Prostate gland (tissue), 2 donors: Measurements from ENCODE around the gene INPP5J. TPM values are rescaled to one million over a fixed set of nuclear protein-coding genes. Genes with fewer than 3 reads are reported as not detected.

ENCODE experiments used
- DNase-seq: peaks from one replicate; pipeline ENCODE4 v3.0.0-alpha.2; 2019; ENCODE audit warnings: low spot score
- H3K27ac ChIP-seq, 2 donors: fragments of 200-600 bp; sonication (generic); 2 replicates each; pipeline ENCODE4 v1.5.1; 2017 to 2019
- H3K27me3 ChIP-seq: fragments of 200-600 bp; sonication (generic); replicated peaks from 2 replicates; pipeline ENCODE4 v1.5.1; 2019; ENCODE audit not compliant: insufficient read depth
- H3K36me3 ChIP-seq, 2 donors: fragments of 200-600 bp; sonication (generic); 1 replicate in 1 of 2; 2 replicates in 1 of 2; pipeline versions ENCODE4 v1.5.1 to v1.8.1; 2017 to 2019
- H3K4me1 ChIP-seq: fragments of 200-600 bp; sonication (generic); replicated peaks from 2 replicates; pipeline ENCODE4 v1.5.1; 2019
- H3K4me3 ChIP-seq, 2 donors: fragments of 200-600 bp; sonication (generic); 2 replicates each; pipeline ENCODE4 v1.5.1; 2017 to 2019
- H3K9me3 ChIP-seq: fragments of 200-600 bp; sonication (generic); 2 replicates; pipeline ENCODE4 v1.5.1; 2017
- CTCF ChIP-seq, 4 experiments: fragments of 200-600 bp in 2 of 4; fragments of 450-650 bp in 2 of 4; sonication (generic) in 2 of 4; IDR thresholded peaks; 1 replicate in 3 of 4; 2 replicates in 1 of 4; pipeline ENCODE4 v1.5.1; 2016 to 2019; ENCODE audit warnings: antibody characterized with exemption in 4 of 4, mild to moderate bottlenecking in 2 of 4, moderate library complexity in 2 of 4
- POLR2A ChIP-seq: fragments of 450-650 bp; IDR thresholded peaks from one replicate; pipeline ENCODE4 v1.6.1; 2016; ENCODE audit warnings: antibody characterized with exemption, mild to moderate bottlenecking
- POLR2AphosphoS5 ChIP-seq: sonication (generic); formaldehyde crosslinking; IDR thresholded peaks from one replicate; pipeline ENCODE4 v1.6.1; 2017; ENCODE audit warnings: antibody characterized with exemption
- WGBS: methylation state at CpG from one replicate; pipeline ENCODE4 v1.1.5; 2018; 5-methylcytosine and 5-hydroxymethylcytosine counted together
- intact Hi-C: fragments of 100-400 bp; cut with DNase I; formaldehyde crosslinking; loops from one replicate; pipeline ENCODE4 v1.14.2; 2022
- total RNA-seq, 2 donors: library from RNA; depleted of rRNA; stranded (reverse); fragments of >200 nt; gene quantifications; one replicate each; pipeline ENCODE4 v1.1.0, GENCODE V29; 2016

INPP5J gene
- total RNA-seq, 2 donors from 2014 or later = 14.4 to 33.3 TPM

DNA sequence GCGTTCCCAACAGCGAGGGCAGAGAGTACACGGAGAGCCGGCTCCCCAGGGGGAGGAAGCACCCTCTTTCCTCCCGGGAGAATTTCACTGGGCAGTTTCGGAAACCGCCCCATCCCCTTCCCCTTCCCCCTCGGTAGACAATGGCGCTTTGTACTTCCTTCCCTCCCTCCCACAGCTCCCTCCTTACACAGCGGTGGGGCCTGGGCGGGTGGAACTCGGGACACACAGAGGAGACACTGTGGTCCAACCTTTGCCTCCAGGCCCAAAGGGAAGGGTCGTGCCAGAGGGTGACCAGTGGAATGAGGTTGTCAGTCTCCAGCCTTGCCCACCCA is 37.3 kb upstream of the INPP5J start:
- TF ChIP-seq CTCF (IDR thresholded peaks at IDR 0.05) (no peak), POLR2AphosphoS5 (no peak), POLR2A (no peak)
- H3K4me3 ChIP-seq = peak overlapping the region; percentile 47 to 62
- H3K9me3 ChIP-seq = no peaks in the 10 kb centered on the region
- whole genome bisulfite sequencing = 5% methylated on average over 13 of the region's 13 CpGs
- intact Hi-C loops = no loop called here
- H3K36me3 ChIP-seq = peaks cover 0 to 8% of the 10 kb centered on the region in 2 donors
- H3K27me3 ChIP-seq = no peaks in the 10 kb centered on the region
- H3K4me1 ChIP-seq = peaks cover 11% of the 10 kb centered on the region
- peak overlapping the region; percentile 90 for H3K27ac ChIP-seq
- no peak for DNase-seq

- Histone ChIP-seq H3K4me3 (no peak overlapping the region), H3K36me3 (peaks cover 0 to 12% of the 10 kb centered on the region in 2 donors), H3K27me3 (no peaks in the 10 kb centered on the region), H3K9me3 (no peaks in the 10 kb centered on the region), H3K4me1 (peaks cover 11% of the 10 kb centered on the region), H3K27ac (peak overlapping the region; percentile 90)
- no peak for DNase-seq
- TF ChIP-seq POLR2A = no peak
- no peak for TF ChIP-seq POLR2AphosphoS5
- TF ChIP-seq CTCF (IDR thresholded peaks at IDR 0.05) = no peak
- intact Hi-C loops = no loop called here
- 67% methylated on average over 3 of the region's 3 CpGs for WGBS
Observed at GRCh38 chr22:31085928-31086327, 36.8 kb upstream of the INPP5J start.

DNA sequence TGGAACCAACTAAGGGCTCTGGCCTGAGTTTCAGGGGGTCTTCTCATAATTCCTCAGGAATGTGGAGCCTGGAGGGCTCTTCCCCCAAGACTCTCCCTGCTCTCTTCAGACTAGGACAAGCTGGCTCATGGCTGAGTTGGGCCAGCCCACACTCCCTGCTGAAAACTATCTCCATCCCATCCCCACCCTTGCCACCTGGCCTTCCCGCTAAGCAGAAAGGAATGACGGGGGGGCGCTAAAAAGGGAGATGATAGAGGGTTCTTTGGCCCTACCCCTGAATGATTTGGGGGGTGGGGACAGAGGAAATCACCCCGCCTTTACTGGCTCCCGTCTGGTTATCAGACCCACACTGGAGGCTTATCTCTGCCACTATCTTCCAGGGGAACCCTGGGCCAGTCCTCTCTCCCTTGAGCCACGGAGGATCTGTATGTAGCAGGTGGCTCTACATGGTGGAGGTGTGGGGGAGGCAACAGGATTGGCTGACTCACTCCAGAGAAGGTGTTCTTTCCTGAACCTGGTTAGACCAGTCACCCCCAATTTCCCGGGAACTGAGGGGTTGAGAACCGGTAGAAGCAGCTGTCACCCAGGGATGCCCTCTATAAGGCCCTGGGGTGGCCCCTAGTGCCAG is 35.9 kb upstream of the INPP5J start:
- intact Hi-C loops = no loop called here
- Histone ChIP-seq H3K4me1 (peaks cover 9% of the 10 kb centered on the region), H3K27me3 (no peaks in the 10 kb centered on the region), H3K27ac (peak overlapping the region; percentile 90), H3K9me3 (no peaks in the 10 kb centered on the region), H3K36me3 (peaks cover 0 to 17% of the 10 kb centered on the region in 2 donors), H3K4me3 (no peak overlapping the region)
- no peak for TF ChIP-seq POLR2A
- no peak for TF ChIP-seq POLR2AphosphoS5
- no peak for TF ChIP-seq CTCF (IDR thresholded peaks at IDR 0.05)
- whole genome bisulfite sequencing = 59% methylated on average over 8 of the region's 8 CpGs
- no peak for DNase-seq

DNA sequence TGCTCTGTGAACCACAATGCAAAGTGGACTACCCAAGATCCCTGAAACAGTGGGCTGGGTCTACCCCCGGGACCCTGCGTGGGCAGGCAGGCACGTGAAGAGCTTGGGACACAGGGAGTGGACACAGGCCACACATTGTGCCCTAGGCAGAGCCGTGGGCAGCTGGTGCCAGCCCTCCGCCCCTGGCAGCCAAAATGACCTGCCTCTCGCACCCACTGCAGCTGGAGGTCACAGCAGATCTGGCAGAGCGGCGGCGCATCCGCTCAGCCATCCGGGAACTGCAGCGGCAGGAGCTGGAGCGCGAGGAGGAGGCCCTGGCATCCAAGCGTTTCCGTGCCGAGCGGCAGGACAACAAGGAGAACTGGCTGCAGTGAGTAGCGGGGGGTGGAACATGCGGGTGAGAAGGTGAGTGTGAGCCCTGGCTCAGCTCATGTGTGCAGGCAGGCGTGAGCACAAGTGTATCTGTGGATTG is 35.0 kb upstream of the INPP5J start:
- no peak for TF ChIP-seq POLR2A
- TF ChIP-seq POLR2AphosphoS5 = no peak
- TF ChIP-seq CTCF (IDR thresholded peaks at IDR 0.05) = no peak
- no peak for DNase-seq
- peaks cover 2% of the 10 kb centered on the region for H3K4me1 ChIP-seq
- intact Hi-C loops = loop anchor here (2.0 kb wide), 1 partner anchor 61 kb away; no protein-coding TSS in a partner anchor
- H3K36me3 ChIP-seq = peaks cover 0 to 20% of the 10 kb centered on the region in 2 donors
- no peaks in the 10 kb centered on the region for H3K9me3 ChIP-seq
- H3K4me3 ChIP-seq = no peak overlapping the region
- peak overlapping the region in 1 of 2 donors; percentile 90 for H3K27ac ChIP-seq
- 72% methylated on average over 17 of the region's 21 CpGs for WGBS
- H3K27me3 ChIP-seq = no peaks in the 10 kb centered on the region
